OCI-LY3 (cell line): ENCODE data around the gene UMAD1.

Experiments
- H2AFZ ChIP-seq: fragments of 200-600, 300-600 bp; shearing (Covaris generic); 2 replicates; pipeline ENCODE4 v1.6.0; 2014; ENCODE audit warnings: antibody characterized with exemption, low read depth, low read length
- H3K27ac ChIP-seq: fragments of 200-600, 300-600 bp; sonication (generic); 2 replicates; pipeline ENCODE4 v1.5.1; 2014; ENCODE audit warnings: mild to moderate bottlenecking, low read length, moderate library complexity, mixed read lengths
- H3K27me3 ChIP-seq: fragments of 200-600, 300-600 bp; sonication (generic); 2 replicates; pipeline ENCODE4 v1.6.1; 2014; ENCODE audit warnings: low read depth, low read length, mixed read lengths
- H3K36me3 ChIP-seq: fragments of 200-600, 300-600 bp; sonication (generic); replicated peaks from 2 replicates; pipeline ENCODE3; 2014; ENCODE audit warnings: low read depth, low read length, mixed read lengths
- H3K4me1 ChIP-seq: fragments of 300-600, 200-600 bp; sonication (generic); 2 replicates; pipeline ENCODE4 v1.6.1; 2014; ENCODE audit warnings: low read length, mixed read lengths
- H3K4me2 ChIP-seq: fragments of 200-600, 300-600 bp; sonication (generic); 2 replicates; pipeline ENCODE4 v1.6.1; 2014; ENCODE audit warnings: low read length, mixed read lengths
- H3K4me3 ChIP-seq: fragments of 300-600, 200-600 bp; sonication (generic); 2 replicates; pipeline ENCODE4 v1.5.1; 2014; ENCODE audit warnings: antibody characterized with exemption, mild to moderate bottlenecking, low read length, moderate library complexity
- H3K79me2 ChIP-seq: fragments of 300-600, 200-600 bp; shearing (Covaris generic); 2 replicates; pipeline ENCODE4 v1.6.1; 2014; ENCODE audit warnings: mild to moderate bottlenecking, low read length, mixed read lengths
- H3K9ac ChIP-seq: fragments of 300-600, 200-600 bp; shearing (Covaris generic); 2 replicates; pipeline ENCODE4 v1.6.0; 2014; ENCODE audit warnings: mild to moderate bottlenecking, low read length, moderate library complexity
- H3K9me3 ChIP-seq: fragments of 200-600, 300-600 bp; shearing (Covaris generic); 2 replicates; pipeline ENCODE4 v1.6.1; 2014; ENCODE audit warnings: low read length, mixed read lengths; ENCODE audit not compliant: insufficient read depth
- H4K20me1 ChIP-seq: fragments of 200-600, 300-600 bp; sonication (generic); 2 replicates; pipeline ENCODE4 v1.6.1; 2016; ENCODE audit warnings: low read length, mixed read lengths; ENCODE audit not compliant: insufficient read depth
- EZH2phosphoT487 ChIP-seq: fragments of 200-600 bp; shearing (Covaris generic); IDR thresholded peaks from 2 replicates; pipeline ENCODE4 v1.6.1; 2018; ENCODE audit warnings: antibody characterized with exemption, mixed run types, low read depth
- TF ChIP-seq, protein P1 (sequence below): fragments of 200-600, 300-600 bp; sonication (generic); IDR thresholded peaks from 2 replicates; pipeline ENCODE4 v1.5.1; 2014; ENCODE audit warnings: antibody characterized with exemption, low read length, low read depth

The UMAD1 gene

DNA sequence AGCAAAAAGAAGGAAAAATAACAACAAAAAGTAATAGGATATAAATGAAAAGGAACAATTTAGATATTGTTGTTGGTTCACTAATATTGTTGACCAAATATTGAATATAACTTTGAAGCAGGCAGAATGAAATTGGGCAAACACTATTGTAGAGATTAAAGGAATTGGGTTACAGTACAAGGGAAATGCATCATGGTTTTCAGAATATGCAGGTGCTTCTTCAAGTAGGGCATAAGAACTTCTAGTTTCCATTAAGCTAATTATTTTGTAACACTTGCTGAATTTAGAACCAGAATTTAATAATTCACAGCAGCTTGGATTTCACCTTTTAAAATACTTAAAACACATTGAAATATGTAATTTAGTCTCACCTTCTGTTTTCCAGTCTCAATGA lies 41.4 kb downstream of the UMAD1 start:
- Histone ChIP-seq H3K4me2 (no peak overlapping the region), H3K9me3 (no peaks in the 10 kb centered on the region), H4K20me1 (no peaks in the 10 kb centered on the region), H3K4me1 (peaks cover 12% of the 10 kb centered on the region), H3K27ac (no peak overlapping the region), H3K9ac (no peak overlapping the region), H2AFZ (no peak overlapping the region), H3K79me2 (no peaks in the 10 kb centered on the region), H3K27me3 (no peaks in the 10 kb centered on the region), H3K36me3 (no peaks in the 10 kb centered on the region), H3K4me3 (no peak overlapping the region)
- no peak for TF ChIP-seq EZH2phosphoT487
- TF ChIP-seq, protein P1, sequence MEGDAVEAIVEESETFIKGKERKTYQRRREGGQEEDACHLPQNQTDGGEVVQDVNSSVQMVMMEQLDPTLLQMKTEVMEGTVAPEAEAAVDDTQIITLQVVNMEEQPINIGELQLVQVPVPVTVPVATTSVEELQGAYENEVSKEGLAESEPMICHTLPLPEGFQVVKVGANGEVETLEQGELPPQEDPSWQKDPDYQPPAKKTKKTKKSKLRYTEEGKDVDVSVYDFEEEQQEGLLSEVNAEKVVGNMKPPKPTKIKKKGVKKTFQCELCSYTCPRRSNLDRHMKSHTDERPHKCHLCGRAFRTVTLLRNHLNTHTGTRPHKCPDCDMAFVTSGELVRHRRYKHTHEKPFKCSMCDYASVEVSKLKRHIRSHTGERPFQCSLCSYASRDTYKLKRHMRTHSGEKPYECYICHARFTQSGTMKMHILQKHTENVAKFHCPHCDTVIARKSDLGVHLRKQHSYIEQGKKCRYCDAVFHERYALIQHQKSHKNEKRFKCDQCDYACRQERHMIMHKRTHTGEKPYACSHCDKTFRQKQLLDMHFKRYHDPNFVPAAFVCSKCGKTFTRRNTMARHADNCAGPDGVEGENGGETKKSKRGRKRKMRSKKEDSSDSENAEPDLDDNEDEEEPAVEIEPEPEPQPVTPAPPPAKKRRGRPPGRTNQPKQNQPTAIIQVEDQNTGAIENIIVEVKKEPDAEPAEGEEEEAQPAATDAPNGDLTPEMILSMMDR = no peak

DNA sequence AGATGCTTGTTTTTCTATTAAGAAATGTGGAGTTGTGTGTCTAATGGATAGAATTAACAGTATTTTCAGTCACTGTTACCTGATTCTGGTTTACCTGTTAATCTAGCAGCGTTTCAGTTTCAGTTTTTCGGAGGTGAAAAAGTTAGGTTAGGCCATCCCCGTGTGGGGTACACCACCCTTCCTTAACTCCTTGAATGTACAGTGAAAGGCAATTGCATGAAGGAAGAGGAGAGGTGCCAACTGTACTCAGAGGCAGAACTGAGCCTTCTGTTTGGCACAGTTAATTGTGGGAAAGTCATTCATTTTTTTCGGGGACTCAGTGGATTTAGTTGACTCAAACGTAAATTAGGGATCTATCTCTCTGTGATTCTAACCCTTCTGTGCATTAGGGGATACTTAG lies 42.3 kb downstream of the UMAD1 start:
- Histone ChIP-seq H3K4me1 (peaks cover 12% of the 10 kb centered on the region), H3K4me3 (no peak overlapping the region), H2AFZ (no peak overlapping the region), H3K27me3 (no peaks in the 10 kb centered on the region), H3K4me2 (peak overlapping the region; percentile 24; the same call in 1 of the 2 replicates), H3K9ac (no peak overlapping the region), H4K20me1 (no peaks in the 10 kb centered on the region), H3K9me3 (no peaks in the 10 kb centered on the region), H3K36me3 (no peaks in the 10 kb centered on the region), H3K27ac (no peak overlapping the region), H3K79me2 (no peaks in the 10 kb centered on the region)
- TF ChIP-seq, protein P1 = no peak
- no peak for TF ChIP-seq EZH2phosphoT487

DNA sequence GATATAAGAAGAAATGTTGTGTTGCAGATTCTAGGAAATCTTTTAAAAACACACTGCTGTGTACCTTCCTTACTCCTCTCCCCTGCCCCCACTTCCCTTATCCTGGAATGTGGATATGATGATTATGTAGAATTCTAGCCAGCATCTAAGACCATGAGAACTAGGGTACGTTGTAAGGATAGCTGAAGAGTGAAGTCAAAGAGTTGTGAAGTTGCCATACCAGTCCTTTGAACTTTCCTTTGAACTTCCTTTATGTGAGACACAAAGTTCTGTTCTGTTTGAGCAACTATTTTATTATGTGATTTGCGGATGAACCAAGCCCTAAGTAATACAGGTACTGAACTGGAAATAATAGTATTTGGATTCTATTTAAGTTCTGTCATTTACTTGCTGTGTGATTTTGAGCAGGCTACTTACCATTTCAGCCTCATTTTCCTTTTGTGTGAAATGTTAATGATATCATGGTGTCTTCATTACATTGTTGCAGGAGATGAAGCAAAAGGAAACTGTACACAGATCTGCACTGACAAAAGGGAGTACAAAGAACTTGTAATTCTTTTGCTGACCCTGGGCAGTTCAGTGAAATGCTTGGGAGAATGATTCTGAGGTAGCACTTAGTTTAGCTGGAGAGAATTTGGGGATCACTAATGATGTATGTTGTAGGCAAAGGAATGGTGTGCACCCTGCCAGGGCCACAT lies 46.4 kb downstream of the UMAD1 start:
- Histone ChIP-seq H3K4me1 (peaks cover 3% of the 10 kb centered on the region; the same call in 1 of the 2 replicates), H3K9me3 (no peaks in the 10 kb centered on the region), H2AFZ (no peak overlapping the region), H3K36me3 (no peaks in the 10 kb centered on the region), H3K27me3 (no peaks in the 10 kb centered on the region), H4K20me1 (no peaks in the 10 kb centered on the region), H3K4me2 (no peak overlapping the region), H3K4me3 (no peak overlapping the region), H3K27ac (no peak overlapping the region), H3K9ac (no peak overlapping the region), H3K79me2 (no peaks in the 10 kb centered on the region)
- TF ChIP-seq EZH2phosphoT487 = no peak
- TF ChIP-seq, protein P1 = no peak

DNA sequence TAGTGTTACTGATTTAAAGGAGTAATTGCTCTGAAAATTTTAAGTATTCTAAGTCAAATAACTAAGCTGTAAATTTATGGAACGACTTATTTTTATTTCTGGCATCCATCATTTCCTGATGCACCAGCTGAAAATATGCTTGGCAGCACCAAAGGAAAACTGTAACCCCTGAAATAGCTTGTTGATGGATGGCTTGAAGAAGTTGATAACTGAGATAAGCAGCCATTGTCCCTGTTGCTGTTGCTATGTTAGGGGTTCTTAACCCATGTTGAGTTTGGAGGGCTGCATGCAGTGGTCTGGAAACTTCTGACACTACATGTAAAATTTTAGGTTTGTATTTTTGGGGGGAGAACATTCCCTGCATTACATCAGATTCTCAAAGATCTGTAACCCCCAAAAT lies 47.2 kb downstream of the UMAD1 start:
- TF ChIP-seq, protein P1 = no peak
- TF ChIP-seq EZH2phosphoT487 = no peak
- H3K36me3 ChIP-seq = no peaks in the 10 kb centered on the region

More for the DNA sequence above, 47.2 kb downstream of the UMAD1 start:
- Histone ChIP-seq H3K4me1 (no peaks in the 10 kb centered on the region), H3K9me3 (no peaks in the 10 kb centered on the region), H3K9ac (no peak overlapping the region), H3K79me2 (no peaks in the 10 kb centered on the region), H4K20me1 (no peaks in the 10 kb centered on the region), H3K27me3 (no peaks in the 10 kb centered on the region), H3K4me3 (no peak overlapping the region), H3K4me2 (no peak overlapping the region), H3K27ac (no peak overlapping the region), H2AFZ (no peak overlapping the region)
